GM18505 (cell line): ENCODE results near the gene STRBP.
"Not testable (repeated sequence)": the region's sequence is repeated elsewhere in the genome, so short reads cannot be mapped to it uniquely, and the experiment has no call there.

Experiments used
- ATAC-seq: cut with Tn5 transposase; IDR thresholded peaks from one replicate; pipeline ENCODE4 v1.9.1; 2021; ENCODE audit not compliant: unreplicated experiment
- POLR2A ChIP-seq: IDR thresholded peaks from 4 replicates; pipeline ENCODE4 v1.6.1; 2011; ENCODE audit warnings: borderline replicate concordance; ENCODE audit not compliant: insufficient read depth, insufficient read length; ENCODE audit errors: extremely low read depth

STRBP gene

GRCh38 chr9:123300554-123300953 lies 32.2 kb upstream of the STRBP start:
- no peak for TF ChIP-seq POLR2A
- no peak for ATAC-seq

GRCh38 chr9:123299558-123300126 lies 31.3 kb upstream of the STRBP start:
- TF ChIP-seq POLR2A, result no peak
- no peak for ATAC-seq

GRCh38 chr9:123296174-123296573 lies 27.8 kb upstream of the STRBP start:
- no peak for ATAC-seq
- TF ChIP-seq POLR2A, result no peak

DNA sequence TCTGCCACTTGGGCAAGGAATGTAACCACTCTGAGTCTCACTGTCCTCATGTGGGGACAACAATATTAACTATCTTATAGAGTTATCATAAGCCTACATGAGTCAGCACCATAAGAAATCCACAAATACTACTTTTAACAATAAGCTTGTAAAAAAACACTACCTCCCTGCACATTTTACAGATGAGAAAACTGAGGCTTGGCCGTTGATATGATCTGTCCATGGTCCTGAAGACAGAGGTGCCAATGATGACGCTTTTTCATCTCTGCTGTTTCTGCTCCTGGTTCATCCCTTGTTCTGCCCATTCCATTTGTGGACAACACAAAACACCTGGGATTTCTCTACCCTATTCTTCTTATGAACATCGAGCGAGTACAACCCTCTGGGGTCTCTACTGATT lies 23.4 kb upstream of the STRBP start:
- no peak for ATAC-seq
- TF ChIP-seq POLR2A, result no peak

DNA sequence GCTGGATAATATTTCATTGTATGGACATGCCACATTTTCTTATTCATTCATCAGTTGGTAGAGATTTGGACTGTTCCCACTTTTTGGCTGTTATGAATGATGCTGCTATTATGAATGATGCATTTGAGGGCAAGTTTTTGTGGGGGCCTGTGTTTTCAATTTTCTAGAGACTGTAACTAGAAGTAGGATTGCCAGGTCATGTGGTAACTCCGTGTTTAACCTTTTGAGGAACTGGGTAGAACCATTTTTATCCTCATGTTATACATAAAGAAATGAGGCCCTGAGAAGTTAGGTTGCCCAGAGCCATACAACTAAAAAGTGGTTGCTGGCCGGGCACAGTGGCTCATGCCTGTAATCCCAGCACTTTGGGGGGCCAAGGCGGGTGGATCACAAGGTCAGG lies 22.4 kb upstream of the STRBP start:
- TF ChIP-seq POLR2A, result no peak
- ATAC-seq, result no peak

GRCh38 chr9:123287639-123288038 lies 19.3 kb upstream of the STRBP start:
- no peak for TF ChIP-seq POLR2A
- no peak for ATAC-seq

DNA sequence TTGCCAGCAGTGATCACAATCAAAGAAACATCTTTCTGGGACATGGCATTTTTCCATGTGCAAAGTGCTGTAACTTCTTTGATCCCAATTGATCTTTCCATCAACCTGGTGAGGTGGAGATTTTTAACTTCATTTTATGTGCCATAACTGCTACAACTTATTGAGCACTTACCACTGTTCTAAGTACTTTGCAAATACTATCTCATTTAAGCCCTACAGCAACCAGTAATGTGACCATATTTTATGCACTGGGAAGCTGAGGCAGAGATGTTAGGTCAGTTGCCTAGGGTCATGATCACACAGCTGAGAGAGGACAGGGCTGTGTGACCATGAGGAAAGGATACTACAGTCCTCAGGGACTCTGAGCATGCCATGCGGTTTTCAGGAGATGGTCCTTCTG lies 17.9 kb upstream of the STRBP start:
- no peak for TF ChIP-seq POLR2A
- no peak for ATAC-seq

- no peak for TF ChIP-seq POLR2A
- no peak for ATAC-seq
Measured at GRCh38 chr9:123284656-123285055, 16.3 kb upstream of the STRBP start.

- ATAC-seq, result no peak
- no peak for TF ChIP-seq POLR2A
Measured at GRCh38 chr9:123283455-123283854, 15.1 kb upstream of the STRBP start.

- ATAC-seq, result no peak
- TF ChIP-seq POLR2A, result no peak
Measured at GRCh38 chr9:123283048-123283408, 14.6 kb upstream of the STRBP start.

DNA sequence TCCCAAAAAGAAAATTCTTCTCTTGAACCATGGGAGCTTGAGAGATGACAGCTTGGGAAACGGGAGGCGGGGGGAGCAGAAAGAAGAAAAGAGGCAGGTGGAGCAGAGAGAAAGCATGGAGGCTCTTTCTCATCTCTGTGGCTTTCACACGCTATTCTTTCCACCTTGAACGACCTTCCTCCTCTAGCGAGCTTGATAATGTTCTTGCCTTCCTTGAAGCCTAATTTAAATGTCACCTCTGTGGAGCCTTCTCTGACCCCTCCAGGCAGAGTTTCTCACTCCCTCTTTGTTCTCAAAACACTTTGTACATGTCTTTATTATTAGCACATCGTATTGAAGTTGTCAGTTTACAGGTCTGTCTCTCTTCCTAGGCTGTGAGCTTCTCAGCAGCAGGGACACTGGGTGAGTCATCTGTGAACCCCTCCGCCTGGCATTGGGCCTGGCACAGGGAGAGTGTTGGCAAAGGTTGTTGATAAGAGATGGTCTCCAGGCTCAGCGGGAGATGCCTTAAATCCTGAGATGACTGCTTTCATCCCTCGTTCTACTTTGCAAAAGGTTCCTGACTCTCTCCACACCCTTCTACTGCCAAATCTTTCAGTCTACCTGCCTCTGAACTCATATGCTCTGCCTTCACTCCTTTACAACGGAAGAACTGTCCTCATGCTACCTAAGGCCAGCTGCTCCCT lies 14.1 kb upstream of the STRBP start:
- no peak for TF ChIP-seq POLR2A
- ATAC-seq, result no peak

- ATAC-seq, result no peak
Measured at GRCh38 chr9:123281659-123282350, 13.4 kb upstream of the STRBP start.

GRCh38 chr9:123278879-123279493 lies 10.6 kb upstream of the STRBP start:
- not testable (repeated sequence) for ATAC-seq

More at GRCh38 chr9:123281659-123282350, 13.4 kb upstream of the STRBP start:
- TF ChIP-seq POLR2A, result no peak

DNA sequence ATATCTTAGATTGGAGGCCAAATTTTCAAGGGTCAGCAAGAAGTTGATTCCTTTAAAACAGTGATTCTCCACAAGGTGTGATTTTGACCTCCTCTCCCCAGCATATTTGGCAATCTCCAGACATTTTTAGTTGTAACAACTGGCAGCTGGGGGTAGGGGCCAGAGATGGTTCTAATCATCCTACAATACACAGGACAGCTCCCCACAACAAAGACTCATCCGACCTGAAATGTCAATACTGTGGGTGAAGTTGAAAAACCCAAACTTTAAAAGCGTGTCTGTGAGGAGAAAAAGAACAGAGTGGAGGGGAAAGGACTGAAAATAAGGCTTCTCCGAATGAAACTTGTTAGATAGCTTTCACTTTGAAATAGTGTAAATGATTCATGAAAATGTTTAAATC lies 10.0 kb upstream of the STRBP start:
- TF ChIP-seq POLR2A, result no peak
- no peak for ATAC-seq
